Adrenal gland (tissue), 5 donors: ENCODE measurements around the gene DGKG.

Experiments
- CTCF ChIP-seq, 6 experiments: fragments of 450-650 bp in 4 of 6; fragments of 200-600 bp in 2 of 6; sonication (generic) in 1 of 6; IDR thresholded peaks; 1 replicate in 5 of 6; 2 replicates in 1 of 6; pipeline versions ENCODE4 v1.5.1 to v1.8.0; 2016 to 2021; ENCODE audit warnings: antibody characterized with exemption in 6 of 6, mild to moderate bottlenecking in 2 of 6, moderate library complexity in 1 of 6
- POLR2A ChIP-seq, 2 donors: fragments of 450-650 bp; IDR thresholded peaks; one replicate each; pipeline ENCODE4 v1.6.1; 2017; ENCODE audit warnings: antibody characterized with exemption in 2 of 2, mild to moderate bottlenecking in 2 of 2, moderate library complexity in 1 of 2
- donor health status: DM: no; HTN: no; CAD: no.

- TF ChIP-seq CTCF (IDR thresholded peaks at IDR 0.05) (no peak), POLR2A (IDR thresholded peaks at IDR 0.05) (no peak)
Measured at GRCh38 chr3:186170516-186170915, 191.5 kb downstream of the DGKG start.
